Prostate gland (tissue), 2 donors: ENCODE data around the gene RNF26. TPM values are rescaled to one million over a fixed set of nuclear protein-coding genes. Genes with fewer than 3 reads are reported as not detected.
A peak's percentile ranks its signal among the peaks of the same experiment; 100 is the strongest.

ENCODE experiments used
- DNase-seq: peaks from one replicate; pipeline ENCODE4 v3.0.0-alpha.2; 2019; ENCODE audit warnings: low spot score
- H3K27ac ChIP-seq, 2 donors: fragments of 200-600 bp; sonication (generic); 2 replicates each; pipeline ENCODE4 v1.5.1; 2017 to 2019
- H3K27me3 ChIP-seq: fragments of 200-600 bp; sonication (generic); replicated peaks from 2 replicates; pipeline ENCODE4 v1.5.1; 2019; ENCODE audit not compliant: insufficient read depth
- H3K36me3 ChIP-seq, 2 donors: fragments of 200-600 bp; sonication (generic); 1 replicate in 1 of 2; 2 replicates in 1 of 2; pipeline versions ENCODE4 v1.5.1 to v1.8.1; 2017 to 2019
- H3K4me1 ChIP-seq: fragments of 200-600 bp; sonication (generic); replicated peaks from 2 replicates; pipeline ENCODE4 v1.5.1; 2019
- H3K4me3 ChIP-seq, 2 donors: fragments of 200-600 bp; sonication (generic); 2 replicates each; pipeline ENCODE4 v1.5.1; 2017 to 2019
- H3K9me3 ChIP-seq: fragments of 200-600 bp; sonication (generic); 2 replicates; pipeline ENCODE4 v1.5.1; 2017
- POLR2A ChIP-seq: fragments of 450-650 bp; IDR thresholded peaks from one replicate; pipeline ENCODE4 v1.6.1; 2016; ENCODE audit warnings: antibody characterized with exemption, mild to moderate bottlenecking
- POLR2AphosphoS5 ChIP-seq: sonication (generic); formaldehyde crosslinking; IDR thresholded peaks from one replicate; pipeline ENCODE4 v1.6.1; 2017; ENCODE audit warnings: antibody characterized with exemption
- WGBS: methylation state at CpG from one replicate; pipeline ENCODE4 v1.1.5; 2018; 5-methylcytosine and 5-hydroxymethylcytosine counted together
- intact Hi-C: fragments of 100-400 bp; cut with DNase I; formaldehyde crosslinking; loops from one replicate; pipeline ENCODE4 v1.14.2; 2022
- total RNA-seq, 2 donors: library from RNA; depleted of rRNA; stranded (reverse); fragments of >200 nt; gene quantifications; one replicate each; pipeline ENCODE4 v1.1.0, GENCODE V29; 2016
- TF ChIP-seq, protein P1 (sequence below), 4 experiments: fragments of 200-600 bp in 2 of 4; fragments of 450-650 bp in 2 of 4; sonication (generic) in 2 of 4; IDR thresholded peaks; 1 replicate in 3 of 4; 2 replicates in 1 of 4; pipeline ENCODE4 v1.5.1; 2016 to 2019; ENCODE audit warnings: antibody characterized with exemption in 4 of 4, mild to moderate bottlenecking in 2 of 4, moderate library complexity in 2 of 4

Gene RNF26
- total RNA-seq, 2 donors from 2014 or later, result 17.6 to 34.2 TPM

DNA sequence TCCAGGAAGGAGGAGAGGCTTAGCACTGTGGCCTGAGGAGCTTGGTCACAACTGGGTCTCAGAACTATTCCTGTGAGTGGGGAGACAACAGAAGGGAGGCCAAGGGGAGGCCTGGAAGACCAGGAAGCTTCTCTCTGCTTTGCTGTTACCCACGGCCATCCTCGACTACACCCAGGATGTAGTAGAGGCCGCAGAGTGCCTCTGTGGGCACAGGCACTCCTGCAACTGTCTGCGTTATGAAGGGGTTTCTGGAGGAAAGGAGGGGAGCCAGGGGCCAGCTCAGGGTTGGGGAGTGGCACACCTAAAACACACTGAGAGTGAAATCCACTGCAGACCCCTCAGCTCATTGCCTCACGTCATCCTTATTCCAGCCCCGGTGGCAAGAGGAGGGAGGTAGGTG lies 16.0 kb downstream of the RNF26 start:
- H3K27me3 ChIP-seq, result no peaks in the 10 kb centered on the region
- H3K36me3 ChIP-seq, result no peaks in the 10 kb centered on the region
- no peaks in the 10 kb centered on the region for H3K9me3 ChIP-seq
- no peaks in the 10 kb centered on the region for H3K4me1 ChIP-seq
- no peak overlapping the region for H3K4me3 ChIP-seq
- 83% methylated on average over 6 of the region's 6 CpGs for WGBS
- no peak overlapping the region for H3K27ac ChIP-seq
- no peak for TF ChIP-seq POLR2A
- no peak for TF ChIP-seq POLR2AphosphoS5
- TF ChIP-seq, protein P1, sequence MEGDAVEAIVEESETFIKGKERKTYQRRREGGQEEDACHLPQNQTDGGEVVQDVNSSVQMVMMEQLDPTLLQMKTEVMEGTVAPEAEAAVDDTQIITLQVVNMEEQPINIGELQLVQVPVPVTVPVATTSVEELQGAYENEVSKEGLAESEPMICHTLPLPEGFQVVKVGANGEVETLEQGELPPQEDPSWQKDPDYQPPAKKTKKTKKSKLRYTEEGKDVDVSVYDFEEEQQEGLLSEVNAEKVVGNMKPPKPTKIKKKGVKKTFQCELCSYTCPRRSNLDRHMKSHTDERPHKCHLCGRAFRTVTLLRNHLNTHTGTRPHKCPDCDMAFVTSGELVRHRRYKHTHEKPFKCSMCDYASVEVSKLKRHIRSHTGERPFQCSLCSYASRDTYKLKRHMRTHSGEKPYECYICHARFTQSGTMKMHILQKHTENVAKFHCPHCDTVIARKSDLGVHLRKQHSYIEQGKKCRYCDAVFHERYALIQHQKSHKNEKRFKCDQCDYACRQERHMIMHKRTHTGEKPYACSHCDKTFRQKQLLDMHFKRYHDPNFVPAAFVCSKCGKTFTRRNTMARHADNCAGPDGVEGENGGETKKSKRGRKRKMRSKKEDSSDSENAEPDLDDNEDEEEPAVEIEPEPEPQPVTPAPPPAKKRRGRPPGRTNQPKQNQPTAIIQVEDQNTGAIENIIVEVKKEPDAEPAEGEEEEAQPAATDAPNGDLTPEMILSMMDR (IDR thresholded peaks at IDR 0.05), result no peak
- intact Hi-C loops, result loop anchor here (10.0 kb wide), 1 partner anchor 374 kb away; the partner anchor contains the start of gene NECTIN1
- no peak for DNase-seq

DNA sequence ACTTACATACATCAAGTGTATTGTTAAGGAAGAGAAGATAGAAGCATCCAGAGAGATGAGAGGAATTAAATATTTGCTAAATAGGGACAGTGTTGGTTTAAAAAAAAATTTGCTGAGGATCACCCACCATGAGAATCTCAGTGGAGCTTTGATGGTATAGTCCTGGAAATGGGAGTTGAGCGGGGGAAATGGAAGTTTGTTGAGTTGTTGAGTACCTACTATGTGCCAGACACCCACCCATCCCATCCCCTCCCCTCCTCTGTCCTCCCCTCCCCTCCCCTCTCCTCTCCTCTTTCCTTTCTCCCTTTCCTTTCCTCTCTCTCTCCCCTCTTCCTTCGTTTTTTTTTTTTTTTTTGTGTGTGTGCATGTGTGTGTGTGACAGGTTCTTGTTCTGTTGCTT lies 16.9 kb downstream of the RNF26 start:
- H3K36me3 ChIP-seq, result no peaks in the 10 kb centered on the region
- no peak overlapping the region for H3K27ac ChIP-seq
- no peak for TF ChIP-seq POLR2AphosphoS5
- DNase-seq, result no peak
- intact Hi-C loops, result loop anchor here (10.0 kb wide), 1 partner anchor 374 kb away; the partner anchor contains the start of gene NECTIN1
- 64% methylated on average over 2 of the region's 2 CpGs for WGBS
- no peak overlapping the region for H3K4me3 ChIP-seq
- no peaks in the 10 kb centered on the region for H3K27me3 ChIP-seq
- H3K4me1 ChIP-seq, result no peaks in the 10 kb centered on the region
- H3K9me3 ChIP-seq, result no peaks in the 10 kb centered on the region

DNA sequence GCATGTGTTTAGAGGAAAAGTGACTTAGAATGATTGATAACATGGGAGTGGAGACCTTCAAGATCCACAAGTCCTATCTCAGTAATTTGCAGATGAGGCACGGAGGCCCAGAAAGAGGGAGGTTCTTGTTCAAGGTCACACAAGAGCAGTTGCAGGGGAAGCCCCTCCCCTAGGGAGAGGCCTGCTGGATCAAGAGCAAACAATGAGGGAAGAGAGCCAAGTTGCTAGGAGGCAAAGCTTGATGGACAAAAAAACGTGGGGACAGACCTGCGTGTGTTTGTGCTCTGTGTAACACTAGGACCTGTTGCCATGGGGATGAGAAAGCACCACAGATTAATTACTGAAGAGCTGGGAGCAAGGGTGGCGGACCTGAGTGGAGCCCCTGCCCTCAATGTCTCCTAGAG lies 18.5 kb downstream of the RNF26 start:
- H3K36me3 ChIP-seq, result no peaks in the 10 kb centered on the region
- WGBS, result 30% methylated on average over 4 of the region's 4 CpGs
- DNase-seq, result no peak
- no peaks in the 10 kb centered on the region for H3K9me3 ChIP-seq
- H3K4me3 ChIP-seq, result no peak overlapping the region
- H3K27ac ChIP-seq, result no peak overlapping the region
- no peaks in the 10 kb centered on the region for H3K4me1 ChIP-seq
- no peaks in the 10 kb centered on the region for H3K27me3 ChIP-seq
- intact Hi-C loops, result loop anchor here (10.0 kb wide), 1 partner anchor 372 kb away; the partner anchor contains the start of gene NECTIN1
- TF ChIP-seq POLR2AphosphoS5, result no peak
- TF ChIP-seq, protein P1 (IDR thresholded peaks at IDR 0.05), result no peak
- TF ChIP-seq POLR2A, result no peak

DNA sequence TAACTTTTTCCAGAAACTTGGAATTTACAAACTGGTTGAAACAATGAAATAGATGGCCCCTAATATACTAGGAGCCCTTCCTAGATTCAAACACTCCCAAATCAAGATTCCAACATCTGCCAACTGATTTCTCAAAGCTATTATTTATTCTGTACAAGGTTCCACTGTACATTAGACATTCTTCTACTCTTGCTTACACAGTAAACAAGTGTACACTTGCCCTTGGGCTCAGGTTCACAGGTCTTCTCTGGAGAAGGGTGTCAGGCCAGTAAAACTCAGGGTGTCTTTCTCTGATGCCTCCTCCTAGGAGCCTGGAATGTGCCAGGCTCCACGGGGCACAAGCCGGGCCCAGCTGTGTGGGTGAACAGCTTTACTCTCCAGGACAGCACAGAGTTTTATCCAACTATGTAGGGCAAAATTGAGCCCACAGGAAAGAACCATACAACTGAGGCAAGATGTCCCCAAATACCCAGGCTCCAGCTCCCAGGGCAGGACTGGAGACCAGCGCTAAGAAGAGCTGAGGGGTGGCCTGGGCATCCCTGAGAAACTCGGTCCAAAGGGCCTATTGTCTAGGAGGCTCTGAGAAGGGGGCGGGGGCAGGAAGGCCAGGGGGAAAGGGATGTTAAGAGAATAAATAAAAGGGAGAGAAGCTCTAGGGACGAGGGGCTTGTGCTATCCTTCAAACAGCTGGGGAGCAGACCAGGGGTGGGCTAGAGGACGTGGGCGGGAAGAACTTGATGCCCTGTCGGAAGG lies 20.9 kb downstream of the RNF26 start:
- TF ChIP-seq, protein P1 (IDR thresholded peaks at IDR 0.05), result no peak
- Histone ChIP-seq H3K27ac (no peak overlapping the region), H3K9me3 (no peaks in the 10 kb centered on the region), H3K36me3 (no peaks in the 10 kb centered on the region), H3K4me3 (no peak overlapping the region), H3K4me1 (no peaks in the 10 kb centered on the region), H3K27me3 (no peaks in the 10 kb centered on the region)
- no peak for DNase-seq
- WGBS, result 62% methylated on average over 9 of the region's 9 CpGs
- intact Hi-C loops, result loop anchor here (10.0 kb wide), 1 partner anchor 370 kb away; the partner anchor contains the start of gene NECTIN1

DNA sequence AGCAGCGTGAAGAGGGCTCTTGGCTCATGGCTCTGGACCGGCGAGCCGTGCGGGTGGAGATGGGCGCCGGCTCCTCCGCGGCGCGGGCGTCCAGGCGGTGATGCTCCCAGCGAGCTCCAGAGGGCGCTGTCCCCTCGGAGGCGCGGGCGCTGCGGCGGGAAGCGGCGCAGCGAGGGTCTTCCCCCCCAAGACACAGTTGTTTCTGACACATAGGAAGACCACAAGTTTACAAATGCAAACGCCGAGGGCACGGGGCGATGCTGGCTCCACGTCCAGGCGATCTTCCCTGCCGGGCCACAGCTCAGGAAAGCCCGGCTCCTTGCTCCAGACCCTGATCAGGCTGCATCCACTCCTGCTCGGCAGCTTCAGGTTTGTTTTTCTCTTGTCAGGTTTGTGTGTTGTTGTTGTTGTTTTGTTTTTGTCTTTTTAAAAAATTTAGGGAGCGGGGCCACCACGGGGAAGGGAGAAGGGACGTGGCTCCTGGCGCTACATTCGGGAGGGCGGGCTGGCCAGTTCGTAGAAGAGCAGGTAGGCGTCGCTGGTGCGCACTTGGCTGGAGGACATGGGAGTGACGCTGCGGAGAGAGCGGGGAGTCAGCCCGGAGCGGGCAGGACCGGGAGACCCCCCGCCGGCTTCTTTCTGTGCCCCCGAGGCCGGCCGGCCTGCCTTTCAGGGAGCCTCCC lies 22.2 kb downstream of the RNF26 start:
- peak; percentile 56 for DNase-seq
- intact Hi-C loops, result loop anchor here (2.0 to 10.0 kb wide), 3 partner anchors 18 to 368 kb away; partner anchors contain the start of gene NECTIN1
- peak overlapping the region; percentile 22 to 29 for H3K4me3 ChIP-seq
- WGBS, result 22% methylated on average over 53 of the region's 54 CpGs
- TF ChIP-seq POLR2AphosphoS5, result no peak
- TF ChIP-seq, protein P1 (IDR thresholded peaks at IDR 0.05), result peak; percentile 62 to 82 (median 79)
- H3K9me3 ChIP-seq, result no peaks in the 10 kb centered on the region
- H3K27me3 ChIP-seq, result no peaks in the 10 kb centered on the region
- H3K27ac ChIP-seq, result peak overlapping the region; percentile 33 to 54
- H3K4me1 ChIP-seq, result no peaks in the 10 kb centered on the region
- H3K36me3 ChIP-seq, result no peaks in the 10 kb centered on the region
